Ramos (cell line): ENCODE measurements around the gene KCNQ4.

ENCODE experiments used
- in situ Hi-C: fragments of 300-500 bp; cut with MboI; formaldehyde crosslinking; loops from one replicate; pipeline ENCODE4 v1.14.3; 2022; ENCODE audit warnings: low sequenced_read_pairs; ENCODE audit not compliant: unreplicated experiment

Gene KCNQ4

DNA sequence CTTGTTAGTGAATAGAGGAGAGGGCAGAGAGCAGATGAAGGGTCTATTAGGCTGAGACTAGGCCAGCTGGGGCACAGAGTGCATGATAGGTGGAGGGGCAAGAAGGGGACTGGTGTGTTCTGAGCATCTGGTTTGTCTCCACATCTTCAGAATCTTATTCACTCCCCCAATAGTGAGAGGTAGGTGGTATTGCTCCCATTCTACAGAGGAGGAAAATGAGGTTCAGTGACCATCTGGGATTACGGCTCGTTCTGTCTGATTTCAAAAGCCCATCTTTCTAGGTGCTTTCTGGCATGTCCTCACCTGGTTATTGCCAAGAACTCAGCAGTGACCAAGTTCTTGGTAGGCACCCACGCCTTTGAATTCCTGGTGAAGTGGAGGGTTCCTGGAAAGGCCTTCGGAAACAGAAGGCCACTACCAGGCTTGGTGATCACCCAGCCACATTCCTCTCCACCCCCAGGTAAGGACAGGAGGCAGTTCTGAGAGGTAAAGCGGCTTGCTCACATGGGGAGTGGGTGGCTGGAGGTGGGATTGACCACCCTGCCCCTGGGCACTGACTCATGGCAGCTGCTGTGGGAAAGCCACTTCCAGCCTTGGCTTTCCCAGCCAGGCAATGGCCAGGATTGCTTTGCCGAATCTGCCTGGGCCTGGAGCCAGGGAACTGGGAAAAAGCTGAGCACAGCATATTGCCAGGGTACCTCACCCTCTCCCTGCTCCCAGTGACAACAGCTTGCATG lies 97.4 kb downstream of the KCNQ4 start:
- in situ Hi-C loops, result no loop called here

DNA sequence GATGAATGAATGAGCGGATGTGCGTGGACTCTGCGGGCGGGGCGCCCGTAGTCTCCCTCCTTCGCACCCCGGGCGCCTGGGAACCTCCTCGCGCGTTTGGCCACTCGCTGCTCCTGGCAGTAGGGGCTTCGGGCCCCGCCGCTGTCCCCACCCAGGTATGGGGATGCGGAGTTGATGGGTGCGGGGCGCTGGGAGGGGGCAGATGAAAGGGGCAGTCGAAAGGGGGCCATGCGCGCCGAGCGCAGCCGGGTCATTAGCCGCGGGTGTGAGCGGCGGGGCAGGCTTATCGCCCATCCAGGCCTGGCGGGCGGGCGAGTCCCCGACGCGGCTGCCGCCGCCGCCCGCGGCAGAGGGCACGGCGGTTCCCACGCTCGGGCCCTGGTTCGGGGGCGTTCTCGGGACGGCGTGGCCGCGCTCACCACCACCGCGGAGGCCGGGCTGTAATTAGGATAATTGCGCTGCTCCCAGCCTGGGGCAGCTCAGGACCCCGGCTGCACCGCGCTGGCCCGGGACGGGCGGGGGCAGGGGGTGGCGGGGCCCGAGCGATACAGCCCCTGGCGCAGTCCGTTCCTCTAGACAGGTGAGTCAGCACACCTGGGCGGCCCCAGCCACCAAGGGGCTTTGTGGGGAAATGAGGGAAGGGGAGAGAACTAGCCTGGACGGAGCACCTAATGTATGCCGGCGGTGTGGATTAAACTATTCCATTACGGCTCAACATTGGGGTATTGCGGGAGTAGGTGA lies 100.6 kb downstream of the KCNQ4 start:
- in situ Hi-C loops, result no loop called here

DNA sequence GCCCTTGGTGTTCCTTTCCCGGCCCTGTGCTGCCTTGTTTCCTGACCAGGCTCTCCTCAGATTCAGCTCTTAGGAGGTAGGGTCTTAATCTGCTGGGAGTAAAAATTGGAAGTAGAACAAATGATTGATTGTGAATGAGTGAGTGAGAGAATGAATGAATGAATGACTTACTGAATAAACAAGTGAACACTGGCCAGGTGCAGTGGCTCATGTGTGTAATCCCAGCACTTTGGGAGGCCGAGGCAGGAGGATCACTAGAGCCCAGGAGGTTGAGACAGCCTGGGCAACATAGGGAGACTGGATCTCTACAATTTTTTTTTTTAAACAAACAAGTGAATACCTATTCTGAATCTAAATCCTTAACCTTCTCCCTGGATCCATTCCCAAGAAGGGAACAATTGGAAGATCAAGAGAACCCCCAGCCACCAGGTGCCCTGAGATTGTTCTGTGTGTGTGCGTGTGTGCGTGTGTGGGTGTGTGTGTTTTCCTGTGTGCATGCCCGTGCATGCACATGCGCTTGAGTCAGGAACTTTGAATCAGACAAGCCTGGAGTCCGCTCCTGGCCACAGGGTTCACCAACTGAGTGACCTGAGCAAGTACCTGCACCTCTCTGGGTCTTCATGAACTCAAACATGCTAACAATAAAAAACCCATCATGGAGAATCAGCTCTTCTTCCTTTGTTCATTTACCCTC lies 102.9 kb downstream of the KCNQ4 start:
- in situ Hi-C loops, result no loop called here

DNA sequence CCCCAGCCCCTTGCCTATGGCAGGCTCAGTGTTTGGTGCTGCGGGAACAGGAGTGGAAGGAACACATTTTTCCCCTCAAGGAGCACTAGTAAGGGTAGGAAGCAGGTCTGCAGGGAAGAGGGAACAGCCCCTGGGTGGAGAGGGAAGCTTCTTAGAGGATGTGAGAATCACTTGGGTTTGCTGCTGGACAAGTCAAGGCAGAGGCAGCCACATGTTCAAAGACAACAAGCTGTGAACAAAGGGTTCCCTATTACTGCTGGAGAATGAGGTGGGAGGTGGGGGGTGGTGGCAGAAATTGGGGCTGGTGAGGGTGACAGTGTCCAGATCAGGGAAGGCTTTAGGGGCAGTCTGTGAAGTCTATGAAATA lies 103.4 kb downstream of the KCNQ4 start:
- in situ Hi-C loops, result no loop called here

DNA sequence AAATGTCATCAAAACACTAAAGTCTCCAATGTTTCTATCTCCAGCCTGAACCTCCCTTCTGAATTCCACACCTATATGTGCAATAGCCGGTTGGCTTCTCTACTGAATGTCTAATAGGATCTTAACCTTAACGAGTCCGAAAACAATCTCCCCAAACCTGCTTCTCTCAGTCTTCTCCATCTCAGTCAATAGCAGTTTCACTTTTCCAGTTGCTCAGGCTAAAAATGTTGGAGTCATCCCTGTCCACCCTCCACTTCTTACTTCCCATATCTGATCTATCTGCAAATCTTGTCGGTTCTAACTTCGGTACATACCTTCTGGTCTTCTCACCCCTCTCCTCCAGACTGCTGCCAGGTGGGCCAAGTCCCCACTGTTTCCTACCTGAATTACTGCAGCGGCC lies 104.1 kb downstream of the KCNQ4 start:
- in situ Hi-C loops, result no loop called here
